ENCODE results near the gene DCTN4. TPM values are rescaled to one million over a fixed set of nuclear protein-coding genes. Genes with fewer than 3 reads are reported as not detected.

Gene DCTN4
- polyA plus RNA-seq, 2 of the 4 experiments (the other 2 are of a cell fraction), result 18.7 to 38.4 TPM

DNA sequence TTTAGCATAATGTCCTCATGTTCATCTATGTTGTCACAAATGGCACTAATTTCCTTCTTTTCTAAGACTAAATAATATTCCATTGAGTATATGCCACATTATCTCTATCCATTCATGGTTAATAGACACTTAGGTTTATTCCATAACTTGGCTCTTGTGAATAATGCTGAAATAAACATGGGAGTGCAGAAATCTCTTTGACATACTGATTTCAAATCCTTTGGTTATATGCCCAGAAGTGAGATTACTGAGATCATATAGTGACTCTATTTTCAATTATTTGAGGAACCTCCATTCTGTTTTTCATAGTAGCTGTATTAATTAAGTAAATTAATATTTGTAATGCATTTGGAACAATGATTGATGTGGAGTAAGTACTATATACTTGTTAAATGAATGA is 32.7 kb upstream of the DCTN4 start:
- TF ChIP-seq HDAC2 (IDR thresholded peaks at IDR 0.05), result no peak
- TF ChIP-seq, protein P1, sequence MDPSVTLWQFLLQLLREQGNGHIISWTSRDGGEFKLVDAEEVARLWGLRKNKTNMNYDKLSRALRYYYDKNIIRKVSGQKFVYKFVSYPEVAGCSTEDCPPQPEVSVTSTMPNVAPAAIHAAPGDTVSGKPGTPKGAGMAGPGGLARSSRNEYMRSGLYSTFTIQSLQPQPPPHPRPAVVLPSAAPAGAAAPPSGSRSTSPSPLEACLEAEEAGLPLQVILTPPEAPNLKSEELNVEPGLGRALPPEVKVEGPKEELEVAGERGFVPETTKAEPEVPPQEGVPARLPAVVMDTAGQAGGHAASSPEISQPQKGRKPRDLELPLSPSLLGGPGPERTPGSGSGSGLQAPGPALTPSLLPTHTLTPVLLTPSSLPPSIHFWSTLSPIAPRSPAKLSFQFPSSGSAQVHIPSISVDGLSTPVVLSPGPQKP (IDR thresholded peaks at IDR 0.05; ENCODE audit: low read depth, low read length), result no peak
- no peak for TF ChIP-seq FOSL2 (IDR thresholded peaks at IDR 0.05)
- TF ChIP-seq FOSL2 (CRISPR knock-in tag; IDR thresholded peaks at IDR 0.05), result no peak
- no peak for TF ChIP-seq JUNB (IDR thresholded peaks at IDR 0.05)
- no peak for TF ChIP-seq EHF (CRISPR knock-in tag; IDR thresholded peaks at IDR 0.05)
- TF ChIP-seq GATA3 (IDR thresholded peaks at IDR 0.05; ENCODE audit: borderline replicate concordance), result no peak
- TF ChIP-seq, protein P2, sequence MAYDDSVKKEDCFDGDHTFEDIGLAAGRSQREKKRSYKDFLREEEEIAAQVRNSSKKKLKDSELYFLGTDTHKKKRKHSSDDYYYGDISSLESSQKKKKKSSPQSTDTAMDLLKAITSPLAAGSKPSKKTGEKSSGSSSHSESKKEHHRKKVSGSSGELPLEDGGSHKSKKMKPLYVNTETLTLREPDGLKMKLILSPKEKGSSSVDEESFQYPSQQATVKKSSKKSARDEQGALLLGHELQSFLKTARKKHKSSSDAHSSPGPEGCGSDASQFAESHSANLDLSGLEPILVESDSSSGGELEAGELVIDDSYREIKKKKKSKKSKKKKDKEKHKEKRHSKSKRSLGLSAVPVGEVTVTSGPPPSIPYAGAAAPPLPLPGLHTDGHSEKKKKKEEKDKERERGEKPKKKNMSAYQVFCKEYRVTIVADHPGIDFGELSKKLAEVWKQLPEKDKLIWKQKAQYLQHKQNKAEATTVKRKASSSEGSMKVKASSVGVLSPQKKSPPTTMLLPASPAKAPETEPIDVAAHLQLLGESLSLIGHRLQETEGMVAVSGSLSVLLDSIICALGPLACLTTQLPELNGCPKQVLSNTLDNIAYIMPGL (CRISPR knock-in tag; IDR thresholded peaks at IDR 0.05; ENCODE audit: borderline replicate concordance), result no peak
- no peak for TF ChIP-seq CHD4 (IDR thresholded peaks at IDR 0.05; ENCODE audit: borderline replicate concordance)
- TF ChIP-seq CHD2 (IDR thresholded peaks at IDR 0.05; ENCODE audit: low read length, partially characterized antibody), result no peak
- TF ChIP-seq MAZ (IDR thresholded peaks at IDR 0.05; ENCODE audit: borderline replicate concordance, low read depth, low read length), result no peak
- TF ChIP-seq, protein P3, sequence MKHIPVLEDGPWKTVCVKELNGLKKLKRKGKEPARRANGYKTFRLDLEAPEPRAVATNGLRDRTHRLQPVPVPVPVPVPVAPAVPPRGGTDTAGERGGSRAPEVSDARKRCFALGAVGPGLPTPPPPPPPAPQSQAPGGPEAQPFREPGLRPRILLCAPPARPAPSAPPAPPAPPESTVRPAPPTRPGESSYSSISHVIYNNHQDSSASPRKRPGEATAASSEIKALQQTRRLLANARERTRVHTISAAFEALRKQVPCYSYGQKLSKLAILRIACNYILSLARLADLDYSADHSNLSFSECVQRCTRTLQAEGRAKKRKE (CRISPR knock-in tag; IDR thresholded peaks at IDR 0.05; ENCODE audit: low read depth), result no peak
- TF ChIP-seq MAFK (IDR thresholded peaks at IDR 0.05; ENCODE audit: partially characterized antibody), result no peak
- peaks cover 7% of the 10 kb centered on the region; the same call in 1 of the 3 replicates for H3K4me1 ChIP-seq
- no peak for FAIRE-seq
- DNase-seq (ENCODE audit: low read depth in 1 of 2, low spot score in 1 of 2), result no peak
- no peak overlapping the region for H3K27ac ChIP-seq
- H3K4me3 ChIP-seq, result no peak overlapping the region
- no peak overlapping the region for H3K4me2 ChIP-seq
- ATAC-seq, result no peak
- ChIA-PET CTCF (interaction anchor here (1.3 kb wide), 1 partner anchor 9 kb away, joined by 3 read pairs; no protein-coding TSS in a partner anchor), POLR2A (no interaction called here)
- H3K9me3 ChIP-seq, result peaks cover 3% of the 10 kb centered on the region; the same call in 1 of the 3 replicates

DNA sequence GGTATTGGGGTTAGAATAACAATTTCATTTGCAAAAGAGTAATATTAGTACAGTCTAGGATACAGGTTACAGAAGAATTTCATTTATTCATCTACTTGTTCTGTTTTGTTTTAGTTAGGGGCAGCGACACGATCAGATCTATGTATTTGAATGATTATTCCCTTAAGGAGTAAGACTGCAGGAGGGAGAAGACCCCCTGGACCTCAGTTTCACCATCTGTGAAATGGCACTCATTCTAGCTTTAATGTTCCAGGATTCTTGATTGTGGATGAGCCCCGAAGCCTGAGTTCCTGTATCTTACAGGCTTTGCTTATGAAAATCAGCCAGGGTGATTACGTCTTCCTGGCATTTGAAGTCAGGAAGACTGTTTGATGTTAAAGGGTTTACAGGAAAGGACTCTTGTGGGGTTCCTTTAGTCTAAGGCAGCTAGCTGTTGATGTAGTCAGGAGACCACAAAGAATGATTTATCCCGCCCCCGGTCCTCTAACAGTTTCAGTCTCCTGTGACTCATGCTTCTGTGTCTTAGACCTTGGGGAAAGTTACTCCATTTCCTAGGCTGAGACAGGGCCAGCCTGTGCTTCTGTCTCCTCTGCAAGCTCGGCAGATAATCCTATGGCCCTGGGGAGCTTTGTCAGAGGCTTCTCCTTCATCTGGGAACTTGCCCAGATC is 31.3 kb upstream of the DCTN4 start:
- H3K4me1 ChIP-seq, result peaks cover 7% of the 10 kb centered on the region; the same call in 1 of the 3 replicates
- peak in 1 of 2 experiments; percentile 16 for DNase-seq (ENCODE audit: low read depth in 1 of 2, low spot score in 1 of 2)

More for the DNA sequence above, 31.3 kb upstream of the DCTN4 start:
- Histone ChIP-seq H3K27ac (peak overlapping the region in 1 of 2 experiments; percentile 53; a peak in 3 of 6 replicates), H3K4me2 (peak overlapping the region; percentile 33; the same call in 2 of the 3 replicates), H3K4me3 (no peak overlapping the region), H3K9me3 (peaks cover 13% of the 10 kb centered on the region; the same call in 2 of the 3 replicates)
- ATAC-seq (peak; percentile 71 to 75; a peak in 5 of 6 replicates), FAIRE-seq (no peak)
- POLR2A ChIA-PET, result interaction anchor here (1.2 kb wide), 1 partner anchor 38 kb away, joined by 4 read pairs; no protein-coding TSS in a partner anchor
- CTCF ChIA-PET, result interaction anchor here (1.3 to 5.1 kb wide), 4 partner anchors 9 to 325 kb away, joined by 4 to 33 read pairs (median 10); partner anchors contain the start of gene SMIM3
- no peak for TF ChIP-seq RAD21 (conservative IDR thresholded peaks at IDR 0.05 in 1 of 2, IDR thresholded peaks at IDR 0.05 in 1 of 2)
- TF ChIP-seq HOXB5 (CRISPR knock-in tag; IDR thresholded peaks at IDR 0.05), result no peak
- no peak for TF ChIP-seq TP53 (CRISPR knock-in tag; IDR thresholded peaks at IDR 0.05)
- no peak for TF ChIP-seq PHF8 (IDR thresholded peaks at IDR 0.05; ENCODE audit: borderline replicate concordance, low read depth)
- TF ChIP-seq MAZ (IDR thresholded peaks at IDR 0.05; ENCODE audit: borderline replicate concordance, low read depth, low read length), result no peak
- no peak for TF ChIP-seq KDM5A (IDR thresholded peaks at IDR 0.05)
- TF ChIP-seq MAFK (IDR thresholded peaks at IDR 0.05; ENCODE audit: partially characterized antibody), result no peak
- no peak for TF ChIP-seq HOXA7 (CRISPR knock-in tag; IDR thresholded peaks at IDR 0.05)
- no peak for TF ChIP-seq MYC (IDR thresholded peaks at IDR 0.05; ENCODE audit: borderline replicate concordance, low read length)
- no peak for TF ChIP-seq FOSB (CRISPR knock-in tag; IDR thresholded peaks at IDR 0.05)
- TF ChIP-seq CHD4 (IDR thresholded peaks at IDR 0.05; ENCODE audit: borderline replicate concordance), result no peak
- no peak for TF ChIP-seq ZC3H11A (IDR thresholded peaks at IDR 0.05)
- no peak for TF ChIP-seq RCOR1 (IDR thresholded peaks at IDR 0.05; ENCODE audit: low read depth, low read length)
- no peak for TF ChIP-seq RFX5 (IDR thresholded peaks at IDR 0.05)
- no peak for TF ChIP-seq CHD2 (IDR thresholded peaks at IDR 0.05; ENCODE audit: low read length, partially characterized antibody)
- no peak for TF ChIP-seq RNF2 (IDR thresholded peaks at IDR 0.05; ENCODE audit: borderline replicate concordance, low read depth)
- no peak for TF ChIP-seq GATA3 (IDR thresholded peaks at IDR 0.05; ENCODE audit: borderline replicate concordance)
- WGBS (ENCODE audit: missing lambda C conversion rate), result 61% methylated on average over 7 of the region's 7 CpGs
